Occipital lobe (tissue), 2 donors: ENCODE data around the gene PANX2. TPM values are rescaled to one million over a fixed set of nuclear protein-coding genes. Genes with fewer than 3 reads are reported as not detected.
"Not testable (repeated sequence)": the region's sequence is repeated elsewhere in the genome, so short reads cannot be mapped to it uniquely, and the experiment has no call there.

Experiments used
- DNase-seq: peaks from one replicate; lab custom pipeline; 2025; lab: John Stamatoyannopoulos, UW
- total RNA-seq: library from RNA; depleted of rRNA; stranded (reverse); fragments of >200 nt; gene quantifications from one replicate; pipeline ENCODE4 v1.2.3, GENCODE V29; 2014

Gene PANX2
- total RNA-seq: 3.1 TPM

DNA sequence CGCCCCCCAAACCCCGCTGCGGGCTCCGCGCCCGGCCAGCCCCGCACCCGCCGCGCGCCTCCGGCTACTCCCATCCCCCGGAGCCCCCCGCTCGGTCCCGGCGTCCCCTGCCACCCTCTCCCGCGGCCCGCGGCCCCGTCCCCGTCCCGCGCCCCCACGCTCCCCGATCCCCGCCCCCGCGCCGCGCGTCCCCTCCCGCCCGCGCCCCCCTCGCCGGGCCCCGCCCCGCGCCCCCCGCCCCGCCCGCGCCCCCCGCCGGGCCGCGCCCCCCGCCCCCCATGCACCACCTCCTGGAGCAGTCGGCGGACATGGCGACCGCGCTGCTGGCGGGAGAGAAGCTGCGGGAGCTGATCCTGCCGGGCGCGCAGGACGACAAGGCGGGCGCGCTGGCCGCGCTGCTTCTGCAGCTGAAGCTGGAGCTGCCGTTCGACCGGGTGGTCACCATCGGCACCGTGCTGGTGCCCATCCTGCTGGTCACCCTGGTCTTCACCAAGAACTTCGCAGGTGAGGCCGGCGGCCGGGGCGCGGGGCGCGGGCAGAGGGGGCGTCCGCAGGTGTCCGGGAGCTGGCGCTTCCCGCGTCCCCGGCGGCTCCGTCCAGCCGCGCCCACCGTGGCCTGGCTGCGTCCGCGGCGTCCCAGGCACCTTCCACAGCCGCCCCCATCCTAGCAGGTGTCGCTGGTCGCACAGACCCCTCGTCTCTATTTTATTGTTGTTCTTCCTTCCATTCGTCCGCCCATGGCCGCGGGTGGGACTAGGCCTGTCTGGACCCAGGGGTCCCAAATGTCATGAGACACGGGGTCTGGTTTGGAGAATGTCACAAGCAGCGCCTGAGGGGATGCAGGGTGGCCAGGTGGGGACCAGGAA is at the start of gene PANX2:
Gene PANX2 (plus strand): TSS at position 279 of the 866 bp plus-strand sequence. CDS start 0 bp downstream, at position 279.
- DNase-seq: no peak

DNA sequence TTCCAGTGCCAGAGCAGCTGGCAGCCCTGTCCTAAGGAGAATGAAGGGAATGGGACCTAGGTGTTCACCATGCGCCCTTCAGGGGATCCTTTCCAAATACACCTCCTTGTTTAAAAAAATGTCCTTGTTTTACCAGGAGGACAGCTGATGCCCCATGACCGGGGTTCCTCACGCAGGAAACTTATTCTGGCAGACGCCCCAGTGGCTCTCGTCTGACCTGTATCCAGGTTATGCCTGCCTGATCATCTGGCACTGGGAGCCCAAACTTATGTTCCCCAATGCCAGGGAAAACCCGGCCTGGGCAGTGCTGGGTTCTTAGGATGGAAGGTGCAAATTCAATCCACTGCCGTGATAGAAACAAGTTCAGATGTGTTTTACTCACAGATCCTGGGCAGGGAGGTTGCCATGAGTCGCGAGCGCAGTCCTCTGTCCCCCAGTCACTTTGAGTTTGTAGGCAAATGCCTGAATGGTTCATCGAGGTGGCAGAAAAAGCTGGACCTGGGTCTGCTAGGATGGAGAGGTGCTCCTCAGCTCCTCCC is 49.3 kb upstream of the PANX2 start:
- DNase-seq: no peak

GRCh38 chr22:50123119-50123518 is 47.4 kb upstream of the PANX2 start:
- DNase-seq: no peak

GRCh38 chr22:50125029-50125428 is 45.5 kb upstream of the PANX2 start:
- DNase-seq: no peak

GRCh38 chr22:50129121-50129736 is 41.3 kb upstream of the PANX2 start:
- DNase-seq: no peak

GRCh38 chr22:50131894-50132293 is 38.6 kb upstream of the PANX2 start:
- DNase-seq: no peak

GRCh38 chr22:50134481-50134880 is 36.0 kb upstream of the PANX2 start:
- DNase-seq: no peak

DNA sequence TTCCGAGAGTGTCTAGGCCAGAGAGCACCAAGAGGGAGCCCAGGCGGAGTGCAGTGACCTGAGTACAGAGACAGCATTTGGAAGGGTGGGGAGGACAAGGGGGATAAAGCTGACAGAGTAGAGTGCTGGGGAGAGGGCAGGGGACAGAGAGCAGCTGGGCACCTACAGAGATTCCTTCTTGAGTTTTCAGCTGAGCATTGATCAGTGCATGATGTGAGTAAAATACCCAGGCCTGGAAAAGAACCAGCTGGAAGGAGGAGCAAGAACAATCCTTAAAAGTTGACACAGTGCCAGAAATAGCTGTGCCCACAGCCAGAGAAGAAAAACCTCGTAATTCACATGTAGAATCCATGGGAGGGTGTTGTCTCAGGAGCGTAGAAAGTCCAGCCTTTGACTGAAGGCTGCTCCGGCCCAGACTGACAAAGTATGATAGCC is 33.9 kb upstream of the PANX2 start:
- DNase-seq: no peak

GRCh38 chr22:50137277-50137676 is 33.3 kb upstream of the PANX2 start:
- not testable (repeated sequence) for DNase-seq

- DNase-seq: no peak
These were observed 32.5 kb upstream of the PANX2 start for GRCh38 chr22:50138041-50138440.

DNA sequence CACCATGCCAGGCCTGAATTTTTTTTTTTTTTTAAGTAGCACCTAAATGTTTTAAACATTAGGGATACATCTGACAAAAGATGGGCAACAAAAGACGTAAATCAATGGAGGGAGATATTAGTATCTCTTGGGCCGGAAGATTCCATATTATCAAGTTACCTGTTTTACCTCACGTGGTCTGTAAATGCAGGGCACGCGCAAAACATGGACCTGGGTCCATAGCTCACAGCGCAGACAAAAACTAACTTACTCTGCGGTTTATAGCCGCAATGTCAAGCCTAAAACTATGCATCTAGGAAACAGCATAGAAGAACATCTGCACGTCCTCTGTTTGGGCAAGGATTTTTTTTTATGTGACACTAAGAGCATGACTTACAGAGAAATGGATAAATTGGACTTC is 31.5 kb upstream of the PANX2 start:
- no peak for DNase-seq

DNA sequence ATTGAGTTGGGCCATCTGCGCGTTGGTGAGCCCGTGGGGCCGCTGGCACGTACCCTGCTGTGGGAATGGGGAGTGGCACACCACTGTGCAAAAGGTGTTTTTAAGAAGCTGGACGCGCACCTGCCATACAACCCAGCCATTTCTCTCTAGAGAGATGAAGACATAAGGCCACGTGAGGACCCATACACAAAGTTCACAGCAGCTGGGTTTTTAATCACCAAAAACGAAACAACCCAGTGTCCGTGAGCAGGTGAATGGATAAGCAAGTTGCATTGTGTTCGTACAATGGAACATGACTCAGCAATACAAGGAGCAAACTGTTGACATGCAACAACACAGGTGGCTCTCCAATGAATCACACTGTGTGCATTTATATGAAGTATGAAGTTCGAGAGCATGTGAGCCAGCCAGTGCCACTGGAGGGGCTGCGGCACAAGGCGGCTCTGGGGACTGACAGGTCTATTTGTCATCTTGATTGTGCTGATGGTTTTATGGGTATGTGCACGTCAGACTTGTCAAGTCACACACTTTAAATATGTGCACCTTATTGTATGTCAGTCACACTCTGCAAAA is 30.6 kb upstream of the PANX2 start:
- no peak for DNase-seq

DNA sequence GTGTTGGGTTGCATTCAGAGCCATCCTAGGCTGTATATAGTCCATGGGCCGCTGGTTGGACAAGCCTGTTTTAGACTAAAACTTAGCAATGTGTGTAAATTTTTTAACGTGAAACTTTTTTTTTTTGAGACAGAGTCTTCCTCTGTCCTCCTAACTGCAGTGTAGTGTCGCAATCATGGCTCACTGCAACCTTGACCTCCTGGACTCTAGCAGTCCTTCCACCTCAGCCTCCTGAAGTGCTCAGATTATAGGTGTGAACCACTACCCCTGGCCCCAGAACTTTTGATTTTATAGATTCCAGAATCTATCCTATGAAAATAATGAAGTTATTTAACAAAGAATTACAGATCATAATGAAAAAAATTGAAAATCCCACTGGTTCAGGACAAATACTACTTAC is 29.9 kb upstream of the PANX2 start:
- DNase-seq: no peak

- no peak for DNase-seq
These were observed 29.1 kb upstream of the PANX2 start for GRCh38 chr22:50141462-50141861.

DNA sequence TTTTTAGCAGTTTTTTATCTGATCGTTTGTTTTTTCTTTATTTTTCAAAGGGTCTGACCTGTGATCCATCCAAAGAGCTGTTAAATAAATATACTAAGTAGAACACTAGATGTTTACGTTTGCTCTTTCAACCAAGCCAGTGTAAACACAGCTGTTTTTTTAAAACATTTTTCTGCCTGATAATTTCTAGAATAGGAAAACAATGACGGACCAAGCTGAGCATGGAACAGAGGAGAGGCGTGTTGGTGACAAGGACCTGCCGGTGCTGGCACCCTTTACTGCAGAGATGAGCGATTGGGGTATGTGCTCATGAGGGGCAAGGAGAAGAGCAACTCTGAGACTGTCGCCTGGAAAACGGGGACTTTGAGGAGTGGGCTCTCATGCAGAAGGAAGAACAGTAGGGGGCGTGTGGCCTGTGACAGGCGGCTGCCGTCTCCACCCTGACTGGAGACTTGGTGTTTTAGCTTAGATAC is 28.6 kb upstream of the PANX2 start:
- DNase-seq: no peak

- DNase-seq: no peak
These were observed 27.4 kb upstream of the PANX2 start for GRCh38 chr22:50143096-50143495.

DNA sequence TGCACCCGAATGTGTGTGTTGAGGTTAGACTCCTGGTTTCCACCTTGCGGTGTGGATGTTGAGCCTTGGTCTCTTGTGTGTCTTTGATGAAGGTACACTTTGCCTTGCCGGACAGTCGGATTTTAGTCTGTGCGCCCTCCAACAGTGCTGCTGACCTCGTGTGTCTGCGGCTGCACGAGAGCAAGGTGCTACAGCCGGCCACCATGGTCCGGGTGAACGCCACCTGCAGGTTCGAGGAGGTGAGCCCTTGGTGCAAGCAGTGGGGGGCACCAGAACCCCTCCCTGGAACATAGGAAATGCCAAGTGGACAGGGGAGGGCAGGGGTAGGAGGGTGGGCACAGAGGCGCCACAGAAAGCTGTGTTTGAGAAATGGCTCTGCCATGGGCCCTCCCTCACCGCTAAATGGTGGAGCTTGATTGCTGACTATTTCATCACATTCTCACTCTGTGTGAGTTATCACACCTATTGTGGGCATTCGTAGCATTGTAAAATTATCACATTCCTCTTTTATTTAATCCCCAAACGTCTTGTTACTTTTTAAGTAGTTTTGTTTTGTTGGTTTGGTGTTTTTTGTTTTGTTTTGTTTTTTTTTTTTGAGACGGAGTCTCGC is 26.4 kb upstream of the PANX2 start:
- no peak for DNase-seq

GRCh38 chr22:50145721-50146438 is 24.7 kb upstream of the PANX2 start:
- no peak for DNase-seq

DNA sequence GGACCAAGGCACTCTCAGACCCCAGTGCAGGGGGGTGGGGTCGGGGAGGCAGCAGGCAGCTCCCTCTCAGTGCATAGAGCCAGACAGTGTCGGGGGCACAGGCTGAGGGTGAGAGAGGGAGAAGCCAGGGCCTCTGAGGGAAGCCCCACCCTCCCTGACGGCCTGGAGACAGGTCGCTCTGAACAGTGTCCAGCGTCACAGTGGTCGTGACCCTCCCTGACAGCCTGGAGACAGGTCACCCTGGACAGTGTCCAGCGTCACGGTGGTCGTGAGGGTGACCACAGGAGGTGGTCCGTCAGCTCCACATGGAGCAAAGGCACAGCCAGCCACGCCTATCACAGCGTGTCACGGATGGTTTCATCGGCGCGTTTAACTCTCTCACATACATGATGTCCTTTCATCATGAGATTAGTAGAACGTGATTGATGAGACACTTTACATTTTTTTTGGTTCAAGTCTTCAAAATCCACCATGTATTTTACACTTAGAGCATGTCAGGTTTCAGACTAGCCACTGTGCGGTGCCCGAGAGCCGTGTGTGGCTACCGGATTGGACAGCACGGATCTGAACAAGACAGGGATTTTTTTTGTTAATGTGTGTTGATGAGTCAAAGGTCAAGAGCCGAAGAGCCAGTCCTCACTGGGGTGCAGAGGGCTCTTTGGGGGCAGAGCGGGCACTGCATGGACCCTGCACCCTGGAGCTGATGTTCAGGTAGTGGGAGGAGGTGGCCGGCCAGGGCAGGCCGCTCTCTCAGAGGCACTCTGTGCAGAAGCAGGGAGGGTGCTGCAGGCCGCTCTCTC is 23.9 kb upstream of the PANX2 start:
- peak; percentile 63 for DNase-seq
